Epithelial cell of esophagus (primary cell): ENCODE measurements around the gene SLC23A2.

Experiments
- DNase-seq: peaks from one replicate; pipeline ENCODE4 v3.0.0; 2010; ENCODE audit warnings: low read depth
- H3K4me3 ChIP-seq: 2 replicates; pipeline ENCODE4 v1.5.1; 2011; ENCODE audit warnings: mild to moderate bottlenecking, low read length, control low read depth
- CTCF ChIP-seq: IDR thresholded peaks from 2 replicates; pipeline ENCODE4 v1.5.1; 2011; ENCODE audit warnings: low read depth, mild to moderate bottlenecking, low read length, control low read depth, inconsistent platforms; ENCODE audit not compliant: insufficient read depth; ENCODE audit errors: missing control alignments

The SLC23A2 gene

GRCh38 chr20:4894409-4894808 is 106.9 kb downstream of the SLC23A2 start:
- DNase-seq, result no peak
- no peak overlapping the region for H3K4me3 ChIP-seq
- no peak for TF ChIP-seq CTCF

- TF ChIP-seq CTCF, result no peak
- DNase-seq, result no peak
- no peak overlapping the region for H3K4me3 ChIP-seq
Measured at GRCh38 chr20:4893709-4894108, 107.6 kb downstream of the SLC23A2 start.

GRCh38 chr20:4891997-4892396 is 109.3 kb downstream of the SLC23A2 start:
- TF ChIP-seq CTCF, result no peak

GRCh38 chr20:4891190-4891763 is 110.0 kb downstream of the SLC23A2 start:
- TF ChIP-seq CTCF, result no peak
- no peak for DNase-seq
- H3K4me3 ChIP-seq, result no peak overlapping the region

More at GRCh38 chr20:4891997-4892396, 109.3 kb downstream of the SLC23A2 start:
- H3K4me3 ChIP-seq, result no peak overlapping the region
- no peak for DNase-seq

GRCh38 chr20:4889446-4889845 is 111.9 kb downstream of the SLC23A2 start:
- DNase-seq, result no peak
- no peak for TF ChIP-seq CTCF
- H3K4me3 ChIP-seq, result no peak overlapping the region

GRCh38 chr20:4887586-4887985 is 113.7 kb downstream of the SLC23A2 start:
- no peak for DNase-seq
- no peak overlapping the region for H3K4me3 ChIP-seq
- TF ChIP-seq CTCF, result no peak
